ENCODE measurements around the gene SVIL.

The SVIL gene

GRCh38 chr10:29529146-29529545 lies 105.6 kb downstream of the SVIL start:
- no peak overlapping the region for H3K4me3 ChIP-seq (ENCODE audit: low read length)
- DNase-seq (ENCODE audit: low read depth): no peak
- TF ChIP-seq CTCF (conservative IDR thresholded peaks at IDR 0.05; ENCODE audit: low read length): no peak

- DNase-seq (ENCODE audit: low read depth): no peak
- TF ChIP-seq CTCF (conservative IDR thresholded peaks at IDR 0.05; ENCODE audit: low read length): no peak
Observed at GRCh38 chr10:29525762-29526161, 109.0 kb downstream of the SVIL start.

GRCh38 chr10:29524720-29525119 lies 110.1 kb downstream of the SVIL start:
- no peak for TF ChIP-seq CTCF (conservative IDR thresholded peaks at IDR 0.05; ENCODE audit: low read length)

More at GRCh38 chr10:29525762-29526161, 109.0 kb downstream of the SVIL start:
- H3K4me3 ChIP-seq (ENCODE audit: low read length): no peak overlapping the region

GRCh38 chr10:29524294-29524693 lies 110.5 kb downstream of the SVIL start:
- TF ChIP-seq CTCF (conservative IDR thresholded peaks at IDR 0.05; ENCODE audit: low read length): no peak
- no peak overlapping the region for H3K4me3 ChIP-seq (ENCODE audit: low read length)
- no peak for DNase-seq (ENCODE audit: low read depth)

More at GRCh38 chr10:29524720-29525119, 110.1 kb downstream of the SVIL start:
- no peak for DNase-seq (ENCODE audit: low read depth)
- no peak overlapping the region for H3K4me3 ChIP-seq (ENCODE audit: low read length)

- H3K4me3 ChIP-seq (ENCODE audit: low read length): no peak overlapping the region
- no peak for TF ChIP-seq CTCF (conservative IDR thresholded peaks at IDR 0.05; ENCODE audit: low read length)
- DNase-seq (ENCODE audit: low read depth): no peak
Observed at GRCh38 chr10:29522918-29523317, 111.9 kb downstream of the SVIL start.

- TF ChIP-seq CTCF (conservative IDR thresholded peaks at IDR 0.05; ENCODE audit: low read length): no peak
- no peak overlapping the region for H3K4me3 ChIP-seq (ENCODE audit: low read length)
- DNase-seq (ENCODE audit: low read depth): no peak
Observed at GRCh38 chr10:29522061-29522855, 112.5 kb downstream of the SVIL start.

GRCh38 chr10:29519659-29520058 lies 115.1 kb downstream of the SVIL start:
- no peak for TF ChIP-seq CTCF (conservative IDR thresholded peaks at IDR 0.05; ENCODE audit: low read length)
- no peak overlapping the region for H3K4me3 ChIP-seq (ENCODE audit: low read length)
- no peak for DNase-seq (ENCODE audit: low read depth)

All from AG10803 (cell line).